ENCODE results near the gene CNOT6. TPM values are rescaled to one million over a fixed set of nuclear protein-coding genes. Genes with fewer than 3 reads are reported as not detected.
"Not testable (repeated sequence)": the region's sequence is repeated elsewhere in the genome, so short reads cannot be mapped to it uniquely, and the experiment has no call there.

The CNOT6 gene
- total RNA-seq, 4 donors from 2014 or later = 14.0 to 21.0 (median 17.2) TPM

GRCh38 chr5:180527659-180528058 lies 33.5 kb downstream of the CNOT6 start:
- intact Hi-C loops (cut with DNase I) = no loop called here
- Histone ChIP-seq H3K4me3 (replicated peaks in 1 of 3) (no peak overlapping the region), H3K27ac (no peak overlapping the region), H3K4me1 (peaks cover 12 to 33% of the 10 kb centered on the region in 2 donors), H3K36me3 (no peaks in the 10 kb centered on the region), H3K9me3 (no peaks in the 10 kb centered on the region), H3K27me3 (no peaks in the 10 kb centered on the region)
- TF ChIP-seq POLR2A (IDR thresholded peaks at IDR 0.05) (no peak), CTCF (IDR thresholded peaks at IDR 0.05) (no peak)
- no peak for DNase-seq
- 97 to 98% methylated on average over 13 to 15 of the region's 15 CpGs for WGBS, 2 donors

GRCh38 chr5:180531036-180531585 lies 36.9 kb downstream of the CNOT6 start:
- H3K4me3 ChIP-seq (replicated peaks in 1 of 3); intact Hi-C loops (cut with DNase I); H3K27ac ChIP-seq; H3K9me3 ChIP-seq; H3K27me3 ChIP-seq; DNase-seq; H3K4me1 ChIP-seq; H3K36me3 ChIP-seq: not testable (repeated sequence)
- WGBS, 2 donors = 93 to 96% methylated on average over 18 to 40 of the region's 43 CpGs

GRCh38 chr5:180532268-180532667 lies 38.1 kb downstream of the CNOT6 start:
- Histone ChIP-seq H3K36me3 (no peaks in the 10 kb centered on the region), H3K27ac (no peak overlapping the region), H3K27me3 (no peaks in the 10 kb centered on the region), H3K4me1 (no peaks in the 10 kb centered on the region), H3K9me3 (no peaks in the 10 kb centered on the region), H3K4me3 (replicated peaks in 1 of 3) (no peak overlapping the region)
- WGBS, 2 donors = 95 to 98% methylated on average over 1 of the region's 1 CpG
- DNase-seq = no peak
- intact Hi-C loops (cut with DNase I) = no loop called here
- TF ChIP-seq CTCF (IDR thresholded peaks at IDR 0.05) (no peak), POLR2A (IDR thresholded peaks at IDR 0.05) (no peak)

GRCh38 chr5:180533845-180534244 lies 39.7 kb downstream of the CNOT6 start:
- intact Hi-C loops (cut with DNase I) = no loop called here
- Histone ChIP-seq H3K27me3 (no peaks in the 10 kb centered on the region), H3K27ac (no peak overlapping the region), H3K9me3 (no peaks in the 10 kb centered on the region), H3K36me3 (no peaks in the 10 kb centered on the region), H3K4me1 (no peaks in the 10 kb centered on the region), H3K4me3 (replicated peaks in 1 of 3) (no peak overlapping the region)
- TF ChIP-seq CTCF (IDR thresholded peaks at IDR 0.05) (no peak), POLR2A (IDR thresholded peaks at IDR 0.05) (no peak)
- no peak for DNase-seq
- WGBS, 2 donors = 81 to 92% methylated on average over 1 of the region's 1 CpG

GRCh38 chr5:180535573-180535972 lies 41.4 kb downstream of the CNOT6 start:
- H3K27ac ChIP-seq = no peak overlapping the region
- H3K4me3 ChIP-seq (replicated peaks in 1 of 3) = no peak overlapping the region
- H3K36me3 ChIP-seq = no peaks in the 10 kb centered on the region
- no peaks in the 10 kb centered on the region for H3K4me1 ChIP-seq
- no peak for TF ChIP-seq CTCF (IDR thresholded peaks at IDR 0.05)
- no peak for TF ChIP-seq POLR2A (IDR thresholded peaks at IDR 0.05)
- intact Hi-C loops (cut with DNase I) = no loop called here
- DNase-seq = no peak
- 94% methylated on average over 4 of the region's 4 CpGs for WGBS, 2 donors
- H3K9me3 ChIP-seq = no peaks in the 10 kb centered on the region
- no peaks in the 10 kb centered on the region for H3K27me3 ChIP-seq

Data from thyroid gland (tissue), 4 donors.